AG10803 (cell line): Measurements from ENCODE around the gene DYNLL1.
A peak's percentile ranks its signal among the peaks of the same experiment; 100 is the strongest.
"Not testable (repeated sequence)": the region's sequence is repeated elsewhere in the genome, so short reads cannot be mapped to it uniquely, and the experiment has no call there.

Experiments used
- DNase-seq: peaks from one replicate; pipeline ENCODE4 v3.0.0; 2010; ENCODE audit warnings: low read depth
- H3K4me3 ChIP-seq: 2 replicates; pipeline ENCODE4 v1.5.1; 2011; ENCODE audit warnings: mild to moderate bottlenecking, low read length, control low read depth
- TF ChIP-seq, protein P1 (sequence below): conservative IDR thresholded peaks from 2 replicates; pipeline ENCODE4 v1.5.1; 2011; ENCODE audit warnings: mild to moderate bottlenecking, low read length, control low read depth, inconsistent platforms

The DYNLL1 gene

DNA sequence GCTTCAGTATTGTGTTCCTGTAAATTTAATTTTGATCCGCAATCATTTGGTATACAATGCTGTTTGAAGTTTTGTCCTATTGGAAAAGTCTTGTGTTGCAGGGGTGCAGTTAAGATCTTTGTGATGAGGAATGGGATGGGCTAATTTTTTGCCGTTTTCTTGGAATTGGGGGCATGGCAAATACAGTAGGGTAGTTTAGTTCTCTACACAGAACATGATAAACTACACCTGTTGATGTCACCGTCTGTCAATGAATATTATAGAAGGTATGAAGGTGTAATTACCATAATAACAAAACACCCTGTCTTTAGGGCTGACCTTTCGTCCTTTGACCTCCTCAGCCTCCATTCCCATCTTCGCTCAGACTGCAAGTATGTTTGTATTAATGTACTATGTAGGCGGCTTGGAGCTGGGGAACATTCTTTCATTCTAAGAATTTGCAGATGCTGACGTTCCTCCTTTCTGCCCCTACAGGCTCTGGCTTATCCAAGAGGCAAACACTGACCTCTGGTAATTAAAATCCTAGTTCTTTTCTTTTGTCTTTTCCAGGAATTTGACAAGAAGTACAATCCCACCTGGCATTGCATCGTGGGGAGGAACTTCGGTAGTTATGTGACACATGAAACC is 1.7 kb downstream of the DYNLL1 start:
- TF ChIP-seq, protein P1, sequence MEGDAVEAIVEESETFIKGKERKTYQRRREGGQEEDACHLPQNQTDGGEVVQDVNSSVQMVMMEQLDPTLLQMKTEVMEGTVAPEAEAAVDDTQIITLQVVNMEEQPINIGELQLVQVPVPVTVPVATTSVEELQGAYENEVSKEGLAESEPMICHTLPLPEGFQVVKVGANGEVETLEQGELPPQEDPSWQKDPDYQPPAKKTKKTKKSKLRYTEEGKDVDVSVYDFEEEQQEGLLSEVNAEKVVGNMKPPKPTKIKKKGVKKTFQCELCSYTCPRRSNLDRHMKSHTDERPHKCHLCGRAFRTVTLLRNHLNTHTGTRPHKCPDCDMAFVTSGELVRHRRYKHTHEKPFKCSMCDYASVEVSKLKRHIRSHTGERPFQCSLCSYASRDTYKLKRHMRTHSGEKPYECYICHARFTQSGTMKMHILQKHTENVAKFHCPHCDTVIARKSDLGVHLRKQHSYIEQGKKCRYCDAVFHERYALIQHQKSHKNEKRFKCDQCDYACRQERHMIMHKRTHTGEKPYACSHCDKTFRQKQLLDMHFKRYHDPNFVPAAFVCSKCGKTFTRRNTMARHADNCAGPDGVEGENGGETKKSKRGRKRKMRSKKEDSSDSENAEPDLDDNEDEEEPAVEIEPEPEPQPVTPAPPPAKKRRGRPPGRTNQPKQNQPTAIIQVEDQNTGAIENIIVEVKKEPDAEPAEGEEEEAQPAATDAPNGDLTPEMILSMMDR: no peak
- DNase-seq: peak; percentile 27
- H3K4me3 ChIP-seq: peak overlapping the region; percentile 90

DNA sequence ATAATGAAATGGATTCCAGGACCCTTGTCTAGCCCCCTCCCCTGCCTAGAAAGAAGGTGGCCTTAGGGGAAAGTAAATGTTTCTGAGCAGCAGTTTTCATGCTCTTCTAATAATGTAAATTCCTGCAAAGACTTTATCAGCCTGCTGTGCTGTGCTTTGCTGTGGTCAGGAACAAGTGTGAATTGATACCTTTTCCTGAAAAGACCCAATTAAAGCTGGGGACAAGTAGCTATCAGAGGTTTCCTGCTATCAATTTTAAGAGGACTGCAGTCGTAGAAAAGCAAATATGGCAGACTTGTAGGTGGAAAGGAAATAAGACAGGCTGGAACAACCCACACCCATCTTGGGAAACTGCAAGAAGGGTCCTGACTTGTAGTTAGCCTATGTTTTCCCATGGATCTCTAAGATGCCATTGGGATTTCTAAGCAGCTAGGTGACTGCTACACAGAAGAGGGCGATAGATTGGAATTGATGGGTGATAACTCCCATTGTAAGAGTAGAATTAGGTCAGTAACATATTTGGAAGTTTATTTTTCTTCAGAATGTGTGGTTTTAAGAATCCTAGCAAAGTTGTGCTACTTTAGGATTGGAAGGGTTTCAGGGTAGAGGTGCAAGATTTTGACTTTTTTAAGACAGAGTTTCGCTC is 3.1 kb downstream of the DYNLL1 start:
- TF ChIP-seq, protein P1: no peak
- no peak overlapping the region for H3K4me3 ChIP-seq
- DNase-seq: no peak

DNA sequence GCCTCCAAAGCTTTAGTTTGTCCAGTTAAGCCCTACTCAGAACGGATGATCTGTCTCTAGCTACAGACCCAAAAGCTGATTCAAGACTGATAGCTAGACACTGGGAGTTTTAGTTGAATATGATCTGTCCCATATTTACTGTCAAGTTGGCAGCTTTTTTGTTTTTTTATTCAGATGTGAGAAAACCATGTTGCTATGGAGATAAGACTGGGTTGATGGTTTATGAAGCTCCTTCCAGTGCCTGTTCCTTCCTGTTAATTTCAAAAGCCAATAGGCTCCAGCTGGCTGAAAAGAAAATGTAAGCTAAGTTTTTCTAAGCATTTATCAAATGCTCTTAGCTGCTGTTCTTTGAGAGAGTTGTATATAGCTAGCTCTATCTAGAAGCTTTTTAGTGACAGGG is 4.7 kb downstream of the DYNLL1 start:
- DNase-seq: peak; percentile 30
- no peak overlapping the region for H3K4me3 ChIP-seq
- TF ChIP-seq, protein P1: no peak

DNA sequence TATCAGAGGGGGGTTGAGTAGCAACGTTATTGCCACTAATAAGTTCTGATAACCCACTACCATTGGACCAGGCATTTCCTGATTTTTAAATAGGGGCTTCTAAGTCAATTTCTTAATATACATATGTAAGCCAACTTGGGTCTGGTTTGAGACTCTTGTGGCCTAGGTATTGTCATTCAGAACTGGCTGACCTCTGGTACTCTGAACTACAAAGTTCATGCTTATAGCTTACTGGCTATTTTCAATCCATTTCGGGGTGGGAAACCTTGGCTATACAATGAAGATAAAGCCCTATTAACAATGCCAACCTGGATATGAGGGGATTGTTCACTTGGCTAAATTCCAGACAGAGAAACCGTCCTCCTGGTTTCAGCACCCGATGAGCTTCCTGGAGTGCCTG is 8.7 kb downstream of the DYNLL1 start:
- TF ChIP-seq, protein P1: no peak
- no peak overlapping the region for H3K4me3 ChIP-seq
- DNase-seq: no peak

DNA sequence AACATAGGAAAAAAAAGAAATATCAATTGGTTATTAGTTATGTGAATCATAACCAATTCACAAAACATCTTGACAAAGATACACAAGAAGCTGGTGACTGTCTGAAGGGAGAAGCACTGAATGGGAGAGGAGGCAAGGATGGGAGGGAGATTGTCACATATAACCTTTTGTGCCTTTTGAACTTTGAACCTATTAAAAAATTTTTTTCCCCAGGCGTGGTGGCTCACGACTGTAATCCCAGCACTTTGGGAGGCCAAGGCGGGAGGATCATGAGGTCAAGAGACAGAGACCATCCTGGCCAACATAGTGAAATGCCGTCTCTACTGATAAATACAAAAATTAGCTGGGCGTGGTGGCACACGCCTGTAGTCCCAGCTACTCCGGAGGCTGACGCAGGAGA is 12.6 kb downstream of the DYNLL1 start:
- H3K4me3 ChIP-seq: no peak overlapping the region
- DNase-seq: no peak
- TF ChIP-seq, protein P1: no peak

DNA sequence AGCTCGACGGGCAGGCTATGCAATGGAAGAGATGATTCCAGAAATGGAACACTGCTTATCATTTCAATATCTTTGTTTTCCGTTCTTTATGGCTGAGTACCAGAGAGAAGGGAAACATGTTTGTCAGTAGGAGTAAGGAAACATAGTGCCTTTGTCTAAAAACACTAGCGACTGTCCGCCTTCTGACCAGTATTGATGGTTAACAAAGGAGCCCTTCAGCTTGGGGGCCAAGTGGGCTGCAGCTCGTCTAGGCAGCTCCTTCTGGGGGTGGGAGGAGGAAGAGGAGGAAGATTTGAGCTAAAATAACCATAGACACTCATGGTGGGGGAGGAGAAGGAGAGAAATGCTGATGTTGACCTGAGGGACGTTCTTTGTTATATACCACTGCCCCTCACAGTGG is 18.1 kb downstream of the DYNLL1 start:
- no peak for DNase-seq
- no peak overlapping the region for H3K4me3 ChIP-seq
- TF ChIP-seq, protein P1: no peak

DNA sequence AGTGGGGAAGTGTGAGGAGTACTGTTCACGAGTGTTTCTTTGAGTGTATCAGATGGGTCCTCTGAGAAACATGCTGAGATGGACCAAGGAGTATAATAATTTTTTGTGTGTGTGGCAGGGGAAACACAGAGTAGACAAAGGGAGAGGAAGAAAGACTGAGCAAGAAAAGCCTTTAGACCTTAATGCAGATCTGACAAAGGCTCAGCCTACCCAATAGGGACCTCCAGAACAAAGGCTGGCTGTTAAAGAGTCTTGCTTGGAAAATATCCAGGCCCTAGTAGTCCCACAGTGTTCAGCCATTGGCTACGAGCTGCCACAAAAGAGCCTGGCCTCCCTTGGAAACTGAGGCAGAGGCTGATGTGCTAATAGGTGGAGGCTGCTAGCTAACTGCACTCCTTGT is 19.6 kb downstream of the DYNLL1 start:
- no peak for DNase-seq
- H3K4me3 ChIP-seq: no peak overlapping the region
- TF ChIP-seq, protein P1: no peak

DNA sequence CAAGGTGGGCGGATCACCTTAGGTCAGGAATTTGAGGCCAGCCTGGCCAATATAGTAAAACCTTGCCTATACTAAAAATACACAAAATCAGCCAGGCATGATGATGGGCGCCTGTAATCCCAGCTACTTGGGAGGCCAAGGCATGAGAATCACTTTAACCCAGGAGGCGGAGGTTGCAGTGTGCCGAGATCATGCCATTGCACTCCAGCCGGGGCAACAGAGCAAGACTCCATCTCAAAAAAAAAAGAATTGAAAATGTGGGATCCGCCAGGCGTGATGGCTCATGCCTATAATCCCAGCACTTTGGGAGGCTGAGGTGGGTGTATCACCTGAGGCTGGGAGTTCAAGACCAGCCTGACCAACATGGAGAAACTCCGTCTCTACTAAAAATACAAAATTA is 23.4 kb downstream of the DYNLL1 start:
- not testable (repeated sequence) for DNase-seq, H3K4me3 ChIP-seq
